Fibroblast of villous mesenchyme (primary cell): ENCODE data around the gene MYB. TPM values are rescaled to one million over a fixed set of nuclear protein-coding genes. Genes with fewer than 3 reads are reported as not detected.
"Not testable (repeated sequence)": the region's sequence is repeated elsewhere in the genome, so short reads cannot be mapped to it uniquely, and the experiment has no call there.

Experiments
- DNase-seq: peaks from one replicate; pipeline ENCODE4 v3.0.0-alpha.2; 2010; ENCODE audit warnings: low read depth
- H3K4me3 ChIP-seq: 2 replicates; pipeline ENCODE4 v1.5.1; 2011; ENCODE audit warnings: low read depth, mild to moderate bottlenecking, low read length
- total RNA-seq: library from RNA; depleted of rRNA; stranded (reverse); fragments of >200 nt; gene quantifications from 2 replicates; pipeline ENCODE4 v1.2.3, GENCODE V29; 2012
- TF ChIP-seq, protein P1 (sequence below): IDR thresholded peaks from 2 replicates; pipeline ENCODE4 v1.5.1; 2012; ENCODE audit warnings: low read depth, mild to moderate bottlenecking, low read length; ENCODE audit not compliant: insufficient read depth

The MYB gene
- total RNA-seq, 1 donor, result 0.43 TPM

GRCh38 chr6:135144673-135145062 is 36.4 kb upstream of the MYB start:
- DNase-seq, result no peak
- TF ChIP-seq, protein P1, sequence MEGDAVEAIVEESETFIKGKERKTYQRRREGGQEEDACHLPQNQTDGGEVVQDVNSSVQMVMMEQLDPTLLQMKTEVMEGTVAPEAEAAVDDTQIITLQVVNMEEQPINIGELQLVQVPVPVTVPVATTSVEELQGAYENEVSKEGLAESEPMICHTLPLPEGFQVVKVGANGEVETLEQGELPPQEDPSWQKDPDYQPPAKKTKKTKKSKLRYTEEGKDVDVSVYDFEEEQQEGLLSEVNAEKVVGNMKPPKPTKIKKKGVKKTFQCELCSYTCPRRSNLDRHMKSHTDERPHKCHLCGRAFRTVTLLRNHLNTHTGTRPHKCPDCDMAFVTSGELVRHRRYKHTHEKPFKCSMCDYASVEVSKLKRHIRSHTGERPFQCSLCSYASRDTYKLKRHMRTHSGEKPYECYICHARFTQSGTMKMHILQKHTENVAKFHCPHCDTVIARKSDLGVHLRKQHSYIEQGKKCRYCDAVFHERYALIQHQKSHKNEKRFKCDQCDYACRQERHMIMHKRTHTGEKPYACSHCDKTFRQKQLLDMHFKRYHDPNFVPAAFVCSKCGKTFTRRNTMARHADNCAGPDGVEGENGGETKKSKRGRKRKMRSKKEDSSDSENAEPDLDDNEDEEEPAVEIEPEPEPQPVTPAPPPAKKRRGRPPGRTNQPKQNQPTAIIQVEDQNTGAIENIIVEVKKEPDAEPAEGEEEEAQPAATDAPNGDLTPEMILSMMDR, result no peak
- H3K4me3 ChIP-seq, result no peak overlapping the region

- no peak overlapping the region for H3K4me3 ChIP-seq
- TF ChIP-seq, protein P1, result peak; percentile 66
- DNase-seq, result peak; percentile 43
These were observed 35.9 kb upstream of the MYB start for GRCh38 chr6:135145063-135145800.

GRCh38 chr6:135146162-135146934 is 34.8 kb upstream of the MYB start:
- TF ChIP-seq, protein P1, result no peak
- H3K4me3 ChIP-seq, result no peak overlapping the region
- DNase-seq, result peak; percentile 39

GRCh38 chr6:135147637-135148592 is 33.2 kb upstream of the MYB start:
- TF ChIP-seq, protein P1, result no peak
- peak; percentile 40 for DNase-seq
- no peak overlapping the region for H3K4me3 ChIP-seq

DNA sequence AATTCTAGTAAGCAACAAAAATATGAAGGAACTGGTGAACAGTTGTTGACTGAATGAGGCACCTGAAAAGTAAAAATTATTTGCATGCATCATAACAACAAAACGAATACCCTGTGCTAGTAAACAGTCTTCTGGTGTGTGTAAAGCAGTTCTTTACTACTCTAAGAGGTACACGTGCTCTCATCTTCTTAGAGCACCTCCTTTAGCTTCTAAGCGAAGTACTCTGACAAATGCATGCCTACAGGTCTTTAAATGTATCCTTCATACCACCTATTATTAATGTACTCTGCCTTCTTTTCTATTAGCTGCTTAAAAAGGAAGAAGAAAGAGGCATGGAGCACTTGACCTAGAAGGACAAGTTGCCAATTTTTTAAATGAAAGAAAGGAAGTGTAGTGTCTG is 32.2 kb upstream of the MYB start:
- DNase-seq, result no peak
- TF ChIP-seq, protein P1, result no peak

DNA sequence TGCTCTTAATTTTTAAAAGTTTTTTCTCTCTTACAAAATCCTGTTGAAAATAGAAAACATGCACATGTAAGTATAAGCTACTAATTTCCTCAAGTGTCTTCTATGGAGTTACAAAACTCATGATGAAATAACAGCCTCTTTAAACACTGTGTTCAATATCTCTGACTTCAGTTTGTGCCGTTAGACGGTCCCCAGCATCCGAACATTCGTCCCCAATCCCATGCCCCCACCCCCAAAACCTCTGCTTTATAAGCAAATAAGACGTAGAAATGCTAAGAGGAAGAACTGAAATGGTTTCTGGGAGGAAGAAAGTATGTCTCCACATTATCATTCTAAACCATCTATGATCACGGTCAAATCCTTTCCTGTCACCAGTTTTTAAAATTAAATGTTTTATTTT is 31.7 kb upstream of the MYB start:
- TF ChIP-seq, protein P1, result no peak
- DNase-seq, result no peak
- H3K4me3 ChIP-seq, result no peak overlapping the region

More for the DNA sequence above, 32.2 kb upstream of the MYB start:
- H3K4me3 ChIP-seq, result no peak overlapping the region

- not testable (repeated sequence) for H3K4me3 ChIP-seq, DNase-seq
These were observed 30.6 kb upstream of the MYB start for GRCh38 chr6:135150481-135150880.

- not testable (repeated sequence) for H3K4me3 ChIP-seq, DNase-seq
These were observed 27.0 kb upstream of the MYB start for GRCh38 chr6:135154125-135154524.
